Measurements from ENCODE around the gene IPP.
"Not testable (repeated sequence)": the region's sequence is repeated elsewhere in the genome, so short reads cannot be mapped to it uniquely, and the experiment has no call there.

The IPP gene

GRCh38 chr1:45739137-45739536 lies 11.3 kb downstream of the IPP start:
- no peak for DNase-seq

- no peak for DNase-seq
Measured at GRCh38 chr1:45730780-45731319, 19.6 kb downstream of the IPP start.

GRCh38 chr1:45730075-45730779 lies 20.2 kb downstream of the IPP start:
- no peak for DNase-seq

- DNase-seq, result not testable (repeated sequence)
Measured at GRCh38 chr1:45726007-45726406, 24.4 kb downstream of the IPP start.

- no peak for DNase-seq
Measured at GRCh38 chr1:45723248-45723930, 27.1 kb downstream of the IPP start.

GRCh38 chr1:45722809-45723208 lies 27.6 kb downstream of the IPP start:
- DNase-seq, result no peak

GRCh38 chr1:45721207-45721606 lies 29.2 kb downstream of the IPP start:
- DNase-seq, result no peak

GRCh38 chr1:45718289-45718688 lies 32.2 kb downstream of the IPP start:
- no peak for DNase-seq

- not testable (repeated sequence) for DNase-seq
Measured at GRCh38 chr1:45717386-45717785, 33.1 kb downstream of the IPP start.

- no peak for DNase-seq
Measured at GRCh38 chr1:45716700-45717099, 33.8 kb downstream of the IPP start.

- DNase-seq, result no peak
Measured at GRCh38 chr1:45713711-45714110, 36.7 kb downstream of the IPP start.

GRCh38 chr1:45704637-45705036 lies 45.8 kb downstream of the IPP start:
- no peak for DNase-seq

GRCh38 chr1:45694823-45695222 lies 55.6 kb downstream of the IPP start:
- DNase-seq, result no peak

- not testable (repeated sequence) for DNase-seq
Measured at GRCh38 chr1:45693811-45694210, 56.6 kb downstream of the IPP start.

- peak; percentile 38 to 88 (median 62) for DNase-seq
Measured at GRCh38 chr1:45687754-45688740, 62.4 kb downstream of the IPP start, which contains the start of gene TMEM69. TMEM69 (plus strand) TSS chr1:45688181; CDS start chr1:45691069, 2,888 bp downstream.

GRCh38 chr1:45687014-45687753 lies 63.3 kb downstream of the IPP start:
- DNase-seq, result peak; percentile 94 to 100 (median 95)

- peak; percentile 95 to 97 (median 95) for DNase-seq
Measured at GRCh38 chr1:45686288-45687013, 64.0 kb downstream of the IPP start, which contains the start of gene GPBP1L1. GPBP1L1 (minus strand) TSS chr1:45686533; CDS start chr1:45659087, 27,446 bp downstream.

GRCh38 chr1:45686015-45686287 lies 64.5 kb downstream of the IPP start:
- DNase-seq, result peak; percentile 28 to 60 (median 57)

- peak in 1 of 5 donors; percentile 17 for DNase-seq
Measured at GRCh38 chr1:45685308-45686014, 65.0 kb downstream of the IPP start.

- no peak for DNase-seq
Measured at GRCh38 chr1:45684402-45684801, 66.1 kb downstream of the IPP start.

- no peak for DNase-seq
Measured at GRCh38 chr1:45682942-45683341, 67.5 kb downstream of the IPP start.
